ENCODE measurements around the gene MYADM. TPM values are rescaled to one million over a fixed set of nuclear protein-coding genes. Genes with fewer than 3 reads are reported as not detected.

Gene MYADM
- total RNA-seq, 2 experiments from 2014 or later, result 52.2 to 69.4 TPM

DNA sequence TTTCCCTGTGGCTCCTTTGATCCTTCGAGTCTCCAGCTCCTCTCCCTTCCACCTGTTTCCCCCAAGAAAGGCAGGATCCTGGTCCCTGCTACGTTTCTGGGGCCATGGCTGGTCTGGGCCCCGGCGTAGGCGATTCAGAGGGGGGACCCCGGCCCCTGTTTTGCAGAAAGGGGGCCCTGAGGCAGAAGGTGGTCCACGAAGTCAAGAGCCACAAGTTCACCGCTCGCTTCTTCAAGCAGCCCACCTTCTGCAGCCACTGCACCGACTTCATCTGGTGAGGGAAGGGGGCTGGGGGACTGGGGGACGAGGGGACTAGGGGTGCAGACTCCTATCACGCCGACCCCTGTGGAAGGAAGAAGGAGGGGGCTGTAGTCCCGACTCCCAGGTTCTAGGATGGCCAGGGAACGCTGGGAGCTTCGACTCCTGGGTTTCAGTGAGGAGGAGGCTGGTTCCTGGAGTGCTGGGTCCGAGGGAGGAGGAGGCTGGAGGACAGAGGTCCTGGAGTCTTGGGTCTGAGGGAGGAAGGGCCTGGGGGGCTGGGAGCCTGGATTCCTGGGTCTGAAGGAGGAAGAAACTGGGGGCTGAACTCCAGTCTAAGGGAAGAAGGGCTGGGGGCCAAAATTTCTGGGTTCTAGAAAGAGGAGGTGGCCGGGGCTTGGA lies 14.8 kb downstream of the MYADM start:
- H3K27me3 Mint-ChIP-seq, result peaks cover 34% of the 10 kb centered on the region
- CTCF ChIA-PET, result interaction anchor here (0.8 to 2.1 kb wide), 14 partner anchors 9 to 458 kb away, joined by 3 to 13 read pairs (median 5); partner anchors contain the start of gene MYADM
- no peak overlapping the region for H3K4me3 Mint-ChIP-seq
- H3K4me1 Mint-ChIP-seq, result peaks cover 12% of the 10 kb centered on the region
- no peak overlapping the region for H3K27ac Mint-ChIP-seq
- H3K9me3 Mint-ChIP-seq (ENCODE audit: low read depth), result no peaks in the 10 kb centered on the region
- no peak for ATAC-seq
- no peak for DNase-seq
- H3K36me3 Mint-ChIP-seq, result no peaks in the 10 kb centered on the region

DNA sequence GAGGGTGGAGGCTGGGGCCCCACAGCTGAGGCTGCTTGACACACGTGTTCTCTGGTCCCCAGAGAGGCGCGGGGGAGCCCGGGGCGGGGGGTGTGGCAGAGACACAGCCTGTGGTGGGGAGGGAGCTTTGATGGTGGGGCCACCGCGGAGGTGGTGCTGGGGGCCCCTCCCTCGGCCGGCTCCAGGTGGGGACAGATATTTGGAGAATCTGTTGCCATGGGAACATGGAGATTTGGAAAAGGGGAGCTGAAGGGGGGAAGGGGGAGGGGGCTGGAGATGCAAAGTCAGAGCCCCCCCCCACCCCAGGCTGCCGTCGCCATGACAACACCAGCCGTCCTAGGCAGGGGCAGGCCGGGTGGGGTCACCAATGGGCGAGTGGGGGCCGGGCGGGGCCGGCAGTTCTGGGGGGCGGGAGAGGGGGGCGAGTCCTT lies 15.6 kb downstream of the MYADM start:
- Mint-ChIP-seq H3K4me3 (no peak overlapping the region), H3K27me3 (peaks cover 34% of the 10 kb centered on the region), H3K27ac (no peak overlapping the region), H3K36me3 (no peaks in the 10 kb centered on the region), H3K9me3 (ENCODE audit: low read depth) (no peaks in the 10 kb centered on the region), H3K4me1 (peaks cover 10% of the 10 kb centered on the region)
- CTCF ChIA-PET, result interaction anchor here (0.6 to 2.1 kb wide), 5 partner anchors 30 to 1585 kb away, joined by 3 to 11 read pairs (median 3); no protein-coding TSS in a partner anchor
- DNase-seq (no peak), ATAC-seq (no peak)

DNA sequence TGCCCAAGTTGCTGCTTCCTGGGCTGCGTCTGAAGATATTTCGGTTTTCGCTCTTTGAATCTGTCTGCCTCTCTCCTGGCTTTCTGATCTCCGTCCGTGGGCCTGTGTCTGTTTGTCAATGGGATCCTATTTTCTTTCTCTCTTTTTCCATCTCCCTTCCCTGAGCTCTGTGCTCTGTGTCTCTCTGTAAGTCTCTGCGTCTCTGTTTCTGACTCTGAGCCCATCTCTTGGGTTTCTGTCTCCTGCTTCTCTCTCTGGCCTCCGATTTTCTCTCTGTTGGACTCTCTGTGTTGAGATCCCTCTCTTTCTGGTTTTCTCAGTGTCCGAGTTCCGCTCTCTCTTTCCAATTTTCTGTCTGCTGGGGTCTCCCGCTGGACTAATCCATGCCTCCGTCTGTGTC lies 16.1 kb downstream of the MYADM start:
- no peak for DNase-seq
- Mint-ChIP-seq H3K4me3 (no peak overlapping the region), H3K27ac (no peak overlapping the region), H3K36me3 (no peaks in the 10 kb centered on the region), H3K27me3 (peaks cover 34% of the 10 kb centered on the region), H3K9me3 (ENCODE audit: low read depth) (no peaks in the 10 kb centered on the region), H3K4me1 (peaks cover 9% of the 10 kb centered on the region)
- no peak for ATAC-seq
- CTCF ChIA-PET, result interaction anchor here (0.6 to 2.1 kb wide), 5 partner anchors 30 to 1584 kb away, joined by 3 to 11 read pairs (median 3); no protein-coding TSS in a partner anchor

DNA sequence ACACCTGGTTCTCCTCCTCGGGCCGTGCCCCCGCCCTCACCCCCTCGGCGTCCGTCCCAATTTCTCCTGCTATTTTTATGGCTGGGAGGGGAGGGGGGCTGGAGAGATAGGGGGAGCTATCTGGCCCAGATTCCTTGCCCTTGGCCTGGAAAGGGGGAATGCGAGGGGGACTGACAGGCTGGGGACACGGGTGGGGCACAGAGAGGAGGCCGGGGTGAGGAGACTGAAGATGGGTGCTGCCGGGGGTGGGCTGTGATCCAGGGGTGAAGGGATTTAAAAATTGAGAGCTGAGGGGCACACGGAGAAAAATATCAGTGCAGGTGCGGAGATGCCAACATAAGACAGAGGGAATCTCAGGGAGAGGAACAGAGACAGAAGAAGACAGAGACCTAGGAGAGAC lies 16.6 kb downstream of the MYADM start:
- ATAC-seq, result no peak
- DNase-seq, result no peak
- H3K4me3 Mint-ChIP-seq, result no peak overlapping the region

DNA sequence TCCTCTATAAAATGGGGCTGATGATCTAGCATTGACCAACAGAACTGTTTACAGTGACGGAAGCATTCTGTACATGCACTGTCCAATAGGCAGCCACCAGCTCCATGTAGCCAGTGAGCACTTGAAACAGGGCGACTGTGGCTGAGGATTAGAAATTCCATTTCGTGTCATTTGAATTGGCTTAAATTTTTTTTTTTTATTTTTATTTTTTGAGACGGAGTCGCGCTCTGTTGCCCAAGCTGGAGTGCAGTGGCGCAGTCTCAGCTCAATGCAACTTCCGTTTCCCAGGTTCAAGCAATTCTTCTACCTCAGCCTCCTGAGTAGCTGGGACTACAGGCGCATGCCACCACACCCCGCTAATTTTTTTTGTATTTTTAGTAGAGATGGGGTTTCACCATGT lies 17.4 kb downstream of the MYADM start:
- CTCF ChIA-PET, result interaction anchor here (1.0 to 1.6 kb wide), 3 partner anchors 9 to 139 kb away, joined by 4 to 5 read pairs (median 4); no protein-coding TSS in a partner anchor
- DNase-seq (no peak), ATAC-seq (no peak)
- H3K9me3 Mint-ChIP-seq (ENCODE audit: low read depth), result no peaks in the 10 kb centered on the region
- H3K36me3 Mint-ChIP-seq, result no peaks in the 10 kb centered on the region
- no peak overlapping the region for H3K4me3 Mint-ChIP-seq
- H3K4me1 Mint-ChIP-seq, result peaks cover 9% of the 10 kb centered on the region
- peaks cover 30% of the 10 kb centered on the region for H3K27me3 Mint-ChIP-seq
- H3K27ac Mint-ChIP-seq, result no peak overlapping the region

More for the DNA sequence above, 16.6 kb downstream of the MYADM start:
- H3K4me1 Mint-ChIP-seq, result peaks cover 6% of the 10 kb centered on the region
- H3K27ac Mint-ChIP-seq, result no peak overlapping the region
- CTCF ChIA-PET, result interaction anchor here (1.0 to 1.6 kb wide), 3 partner anchors 43 to 140 kb away, joined by 3 to 4 read pairs (median 4); no protein-coding TSS in a partner anchor
- H3K36me3 Mint-ChIP-seq, result no peaks in the 10 kb centered on the region
- no peaks in the 10 kb centered on the region for H3K9me3 Mint-ChIP-seq (ENCODE audit: low read depth)
- H3K27me3 Mint-ChIP-seq, result peaks cover 30% of the 10 kb centered on the region

DNA sequence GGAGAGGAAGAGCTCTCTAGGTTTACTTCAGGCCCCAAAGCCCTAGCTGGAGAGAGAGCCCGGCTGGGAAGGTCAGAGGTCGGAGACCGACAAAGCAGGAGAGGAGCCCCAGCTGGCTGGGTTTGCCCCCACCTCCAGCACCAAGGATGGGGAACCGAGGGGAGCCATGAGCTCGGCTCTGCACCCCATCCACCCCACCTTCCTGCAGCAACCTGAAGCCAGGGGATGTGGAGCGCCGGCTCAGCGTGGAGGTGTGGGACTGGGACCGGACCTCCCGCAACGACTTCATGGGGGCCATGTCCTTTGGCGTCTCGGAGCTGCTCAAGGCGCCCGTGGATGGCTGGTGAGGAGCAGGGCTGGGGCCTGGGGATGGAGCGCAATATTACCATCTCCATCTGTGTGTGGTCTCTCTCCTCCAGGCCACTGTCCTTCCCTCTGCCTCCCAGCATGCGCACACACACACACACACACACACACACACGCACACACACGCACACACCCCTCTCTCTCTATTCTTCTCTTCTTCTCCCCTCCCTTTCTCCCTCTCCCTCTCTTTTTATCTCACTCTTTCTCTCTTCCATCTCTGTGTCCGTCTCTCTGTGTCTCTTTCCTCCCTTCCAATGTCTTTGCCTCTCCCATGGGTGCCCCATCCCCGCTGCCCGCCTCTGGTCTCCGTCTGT lies 24.8 kb downstream of the MYADM start:
- H3K27ac Mint-ChIP-seq, result no peak overlapping the region
- no peak for DNase-seq
- H3K4me1 Mint-ChIP-seq, result peaks cover 5% of the 10 kb centered on the region
- no peak for ATAC-seq
- CTCF ChIA-PET, result no interaction called here
- H3K36me3 Mint-ChIP-seq, result no peaks in the 10 kb centered on the region
- peaks cover 12% of the 10 kb centered on the region for H3K27me3 Mint-ChIP-seq
- no peak overlapping the region for H3K4me3 Mint-ChIP-seq
- no peaks in the 10 kb centered on the region for H3K9me3 Mint-ChIP-seq (ENCODE audit: low read depth)

DNA sequence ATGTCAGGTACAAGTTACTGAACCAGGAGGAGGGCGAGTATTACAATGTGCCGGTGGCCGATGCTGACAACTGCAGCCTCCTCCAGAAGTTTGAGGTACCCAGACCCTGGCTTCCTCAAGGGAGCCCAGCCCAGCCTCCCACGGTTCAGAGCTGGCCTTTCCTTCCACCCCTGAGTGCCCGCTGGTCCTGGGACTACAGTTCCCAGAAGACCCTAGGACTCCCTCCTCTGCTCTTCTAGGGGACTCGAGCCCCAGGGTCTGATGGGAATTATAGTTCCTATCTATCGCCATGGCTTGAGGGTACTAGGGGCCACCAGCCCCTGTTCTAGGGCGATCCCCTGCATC lies 25.3 kb downstream of the MYADM start:
- peaks cover 16% of the 10 kb centered on the region for H3K27me3 Mint-ChIP-seq
- H3K27ac Mint-ChIP-seq, result no peak overlapping the region
- H3K4me3 Mint-ChIP-seq, result no peak overlapping the region
- no peaks in the 10 kb centered on the region for H3K9me3 Mint-ChIP-seq (ENCODE audit: low read depth)
- no peaks in the 10 kb centered on the region for H3K36me3 Mint-ChIP-seq
- DNase-seq (no peak), ATAC-seq (no peak)
- peaks cover 5% of the 10 kb centered on the region for H3K4me1 Mint-ChIP-seq
- CTCF ChIA-PET, result no interaction called here

DNA sequence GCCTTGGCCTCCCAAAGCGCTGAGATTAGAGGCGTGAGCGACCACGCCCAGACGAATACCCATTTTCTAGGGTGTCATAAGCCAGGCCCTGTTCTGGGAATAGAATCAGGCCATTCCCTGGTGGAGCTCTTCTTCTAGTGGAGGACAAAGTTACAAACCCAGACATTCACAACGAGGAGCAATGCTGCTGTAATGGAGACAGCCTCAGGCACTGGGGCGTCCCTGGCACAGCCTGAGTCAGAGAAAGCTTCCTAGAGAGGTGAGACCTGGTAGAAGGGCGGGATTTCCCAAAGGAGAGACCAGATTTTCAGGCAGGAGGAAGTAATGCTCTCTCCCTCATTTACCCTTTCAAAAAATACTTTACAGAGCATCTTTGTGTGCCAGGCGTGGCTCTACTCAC lies 27.0 kb downstream of the MYADM start:
- Mint-ChIP-seq H3K4me1 (peaks cover 5% of the 10 kb centered on the region), H3K4me3 (no peak overlapping the region), H3K27ac (no peak overlapping the region), H3K27me3 (peaks cover 25% of the 10 kb centered on the region), H3K36me3 (no peaks in the 10 kb centered on the region), H3K9me3 (ENCODE audit: low read depth) (no peaks in the 10 kb centered on the region)
- ATAC-seq, result no peak
- DNase-seq, result no peak
- CTCF ChIA-PET, result interaction anchor here (0.6 kb wide), 1 partner anchor 19 kb away, joined by 4 read pairs; no protein-coding TSS in a partner anchor

DNA sequence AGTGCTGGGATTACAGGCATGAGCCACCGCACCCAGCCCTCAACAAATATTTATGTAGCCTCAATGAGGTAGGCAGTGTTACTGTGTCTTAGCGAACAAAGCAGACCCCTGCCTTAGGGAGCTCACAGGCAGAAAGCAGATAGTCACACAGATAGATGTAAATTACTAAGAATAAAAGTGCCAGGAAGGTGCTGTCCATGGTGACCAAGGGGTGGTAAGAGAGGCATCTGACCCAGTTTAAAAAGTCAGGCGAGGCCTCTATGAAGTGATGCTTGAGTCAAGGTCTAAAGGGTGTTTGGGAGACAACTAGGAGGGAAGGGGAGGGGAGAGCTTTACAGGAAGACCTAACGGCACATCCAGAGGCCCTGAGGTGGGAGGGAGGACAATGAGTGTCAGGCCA lies 29.0 kb downstream of the MYADM start:
- H3K9me3 Mint-ChIP-seq (ENCODE audit: low read depth), result no peaks in the 10 kb centered on the region
- no peaks in the 10 kb centered on the region for H3K4me1 Mint-ChIP-seq
- no peak for DNase-seq
- peaks cover 25% of the 10 kb centered on the region for H3K27me3 Mint-ChIP-seq
- H3K4me3 Mint-ChIP-seq, result no peak overlapping the region
- no peak for ATAC-seq
- CTCF ChIA-PET, result no interaction called here
- no peaks in the 10 kb centered on the region for H3K36me3 Mint-ChIP-seq
- no peak overlapping the region for H3K27ac Mint-ChIP-seq

DNA sequence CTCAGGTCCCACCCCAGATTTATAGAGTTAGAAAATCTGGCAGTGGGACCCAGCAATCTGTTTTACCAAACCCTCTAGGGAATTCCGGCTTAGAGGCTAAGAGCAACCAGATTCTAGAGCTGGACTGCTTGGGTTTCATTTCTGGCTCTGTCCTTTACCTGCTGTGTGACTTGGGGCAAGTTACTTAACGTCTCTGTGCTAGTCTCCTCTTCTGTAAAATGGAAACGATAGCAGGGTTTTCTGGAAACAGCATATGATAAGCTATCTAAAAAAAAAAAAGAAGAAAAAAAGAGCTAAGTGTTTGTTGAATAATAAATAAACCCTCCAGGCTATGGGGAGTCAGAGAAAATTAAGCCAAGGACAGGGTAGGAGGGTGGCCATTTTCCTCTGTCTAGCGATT lies 29.8 kb downstream of the MYADM start:
- CTCF ChIA-PET, result interaction anchor here (1.0 to 1.3 kb wide), 3 partner anchors 9 to 126 kb away, joined by 3 to 4 read pairs (median 4); partner anchors contain the start of gene PRKCG
- Mint-ChIP-seq H3K9me3 (ENCODE audit: low read depth) (no peaks in the 10 kb centered on the region), H3K27ac (no peak overlapping the region), H3K4me1 (no peaks in the 10 kb centered on the region), H3K27me3 (peaks cover 23% of the 10 kb centered on the region), H3K4me3 (no peak overlapping the region), H3K36me3 (no peaks in the 10 kb centered on the region)
- no peak for DNase-seq
- ATAC-seq, result no peak

DNA sequence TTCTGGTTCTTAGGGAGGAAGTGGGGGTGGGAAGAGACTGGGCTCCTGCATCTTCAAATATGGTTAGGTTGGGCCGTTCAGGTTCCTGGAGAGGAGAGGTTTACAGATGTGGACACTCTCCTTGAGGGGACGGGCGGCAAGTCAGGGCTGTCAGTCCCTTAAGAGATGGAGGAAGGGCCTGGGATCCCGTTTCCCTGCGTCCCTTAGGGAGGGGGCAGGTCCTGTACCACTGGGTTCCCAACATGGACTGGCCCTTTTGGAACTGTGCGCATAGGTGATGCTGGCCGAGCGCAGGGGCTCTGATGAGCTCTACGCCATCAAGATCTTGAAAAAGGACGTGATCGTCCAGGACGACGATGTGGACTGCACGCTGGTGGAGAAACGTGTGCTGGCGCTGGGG lies 30.5 kb downstream of the MYADM start:
- Mint-ChIP-seq H3K9me3 (ENCODE audit: low read depth) (no peaks in the 10 kb centered on the region), H3K27me3 (peaks cover 24% of the 10 kb centered on the region), H3K36me3 (no peaks in the 10 kb centered on the region), H3K4me3 (no peak overlapping the region), H3K27ac (no peak overlapping the region), H3K4me1 (no peaks in the 10 kb centered on the region)
- CTCF ChIA-PET, result interaction anchor here (1.0 to 1.3 kb wide), 3 partner anchors 10 to 125 kb away, joined by 3 to 4 read pairs (median 4); partner anchors contain the start of gene PRKCG
- DNase-seq (no peak), ATAC-seq (no peak)

DNA sequence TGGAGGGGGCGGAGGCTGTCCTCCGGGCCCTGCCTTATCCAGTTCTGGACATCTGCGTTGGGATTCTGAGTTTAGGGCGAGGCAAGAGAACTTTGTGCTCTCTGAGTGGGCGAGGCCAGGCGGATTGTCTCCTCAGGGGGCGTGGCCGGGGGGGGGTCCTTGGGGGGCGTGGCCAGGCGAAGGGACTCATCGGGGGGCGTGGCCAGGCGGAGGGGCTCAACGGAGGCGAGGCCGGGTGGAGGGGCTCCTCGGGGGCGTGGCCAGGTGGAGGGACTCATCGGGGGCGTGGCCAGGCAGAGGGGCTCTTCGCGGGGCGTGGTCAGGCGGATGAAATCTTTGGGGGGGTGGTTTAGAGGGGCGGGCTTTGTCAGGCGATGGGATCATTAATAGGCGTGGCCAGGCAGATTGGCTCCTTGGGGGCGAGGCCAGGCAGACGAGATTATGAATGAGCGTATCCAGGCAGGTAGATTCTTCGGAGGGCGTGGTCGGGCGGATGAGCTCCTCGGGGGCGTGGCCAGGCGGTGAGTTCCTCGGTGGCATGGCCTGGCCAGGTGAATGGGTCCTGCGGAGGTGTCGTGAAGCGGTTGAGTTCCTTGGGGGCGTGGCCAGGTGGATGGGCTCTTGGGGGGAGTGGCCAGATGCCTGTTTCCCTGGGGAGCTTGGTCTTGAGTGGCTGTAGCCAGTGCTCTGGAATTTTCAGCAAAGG lies 31.1 kb downstream of the MYADM start:
- CTCF ChIA-PET, result interaction anchor here (1.3 kb wide), 2 partner anchors 10 to 124 kb away, joined by 3 to 4 read pairs; no protein-coding TSS in a partner anchor
- no peaks in the 10 kb centered on the region for H3K9me3 Mint-ChIP-seq (ENCODE audit: low read depth)
- H3K36me3 Mint-ChIP-seq, result no peaks in the 10 kb centered on the region
- H3K4me3 Mint-ChIP-seq, result no peak overlapping the region
- no peaks in the 10 kb centered on the region for H3K4me1 Mint-ChIP-seq
- DNase-seq (no peak), ATAC-seq (no peak)
- peaks cover 27% of the 10 kb centered on the region for H3K27me3 Mint-ChIP-seq
- no peak overlapping the region for H3K27ac Mint-ChIP-seq

DNA sequence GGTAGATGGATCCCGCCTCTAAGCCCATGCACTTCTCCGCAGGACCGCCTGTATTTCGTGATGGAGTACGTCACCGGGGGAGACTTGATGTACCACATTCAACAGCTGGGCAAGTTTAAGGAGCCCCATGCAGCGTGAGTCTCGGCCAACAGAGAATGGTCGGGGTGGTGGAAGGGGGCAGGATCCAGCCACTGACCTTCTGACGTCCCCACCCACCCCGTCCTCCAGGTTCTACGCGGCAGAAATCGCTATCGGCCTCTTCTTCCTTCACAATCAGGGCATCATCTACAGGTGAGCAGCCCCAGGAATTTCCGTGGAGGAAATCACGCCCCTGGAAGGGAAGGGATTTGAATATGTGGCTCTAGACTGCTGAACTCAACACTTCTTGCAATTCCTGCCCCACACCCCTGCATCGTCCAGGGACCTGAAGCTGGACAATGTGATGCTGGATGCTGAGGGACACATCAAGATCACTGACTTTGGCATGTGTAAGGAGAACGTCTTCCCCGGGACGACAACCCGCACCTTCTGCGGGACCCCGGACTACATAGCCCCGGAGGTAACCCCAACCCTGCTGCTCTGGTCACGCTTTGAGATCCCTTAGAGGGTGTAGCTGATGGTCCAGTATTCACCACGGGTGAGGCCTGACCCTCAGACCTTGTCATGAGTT lies 32.6 kb downstream of the MYADM start:
- Mint-ChIP-seq H3K27me3 (peaks cover 33% of the 10 kb centered on the region), H3K36me3 (no peaks in the 10 kb centered on the region), H3K9me3 (ENCODE audit: low read depth) (no peaks in the 10 kb centered on the region), H3K4me1 (peaks cover 7% of the 10 kb centered on the region), H3K27ac (no peak overlapping the region), H3K4me3 (no peak overlapping the region)
- ATAC-seq, result no peak
- CTCF ChIA-PET, result no interaction called here
- no peak for DNase-seq
